ENCODE results near the gene UMODL1.
A peak's percentile ranks its signal among the peaks of the same experiment; 100 is the strongest.

UMODL1 gene

DNA sequence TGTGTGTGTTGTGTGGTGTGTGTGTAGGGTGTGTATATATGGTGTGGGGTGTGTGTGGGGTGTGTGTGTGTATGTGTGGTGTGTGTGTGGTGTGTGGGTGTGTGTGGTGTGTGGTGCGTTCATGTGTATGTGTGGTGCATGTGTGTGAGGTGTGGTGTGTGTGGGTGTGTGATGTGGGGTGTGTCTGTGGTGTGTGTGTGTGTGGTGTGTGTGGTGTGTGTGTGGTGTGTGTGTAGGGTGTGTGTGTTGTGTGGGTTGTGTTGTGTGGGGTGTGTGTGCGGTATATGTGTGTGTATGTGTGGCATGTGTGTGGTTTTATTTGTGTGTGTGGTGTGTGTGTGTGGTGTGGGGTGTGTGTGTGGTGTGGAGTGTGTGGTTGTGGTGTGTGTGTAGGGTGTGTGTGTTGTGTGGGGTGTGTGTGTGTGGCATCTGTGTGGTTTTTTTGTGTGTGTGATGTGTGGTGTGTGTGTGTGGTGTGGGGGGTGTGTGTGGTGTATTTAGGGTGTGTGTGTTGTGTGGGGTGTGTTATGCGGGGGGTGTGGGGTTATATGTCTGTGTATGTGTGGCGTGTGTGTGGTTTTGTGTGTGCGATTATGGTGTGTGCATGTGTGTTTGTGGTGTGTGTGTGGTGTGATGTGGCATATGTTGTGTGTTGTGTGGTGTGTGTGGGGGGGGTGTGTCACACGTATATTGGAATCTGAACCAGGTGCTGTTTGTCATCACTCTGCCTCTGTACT lies 43.9 kb upstream of the UMODL1 start:
- no peak for TF ChIP-seq EZH2 (IDR thresholded peaks at IDR 0.05; ENCODE audit: borderline replicate concordance, low read depth, low read length, severe bottlenecking)
- TF ChIP-seq, protein P1, sequence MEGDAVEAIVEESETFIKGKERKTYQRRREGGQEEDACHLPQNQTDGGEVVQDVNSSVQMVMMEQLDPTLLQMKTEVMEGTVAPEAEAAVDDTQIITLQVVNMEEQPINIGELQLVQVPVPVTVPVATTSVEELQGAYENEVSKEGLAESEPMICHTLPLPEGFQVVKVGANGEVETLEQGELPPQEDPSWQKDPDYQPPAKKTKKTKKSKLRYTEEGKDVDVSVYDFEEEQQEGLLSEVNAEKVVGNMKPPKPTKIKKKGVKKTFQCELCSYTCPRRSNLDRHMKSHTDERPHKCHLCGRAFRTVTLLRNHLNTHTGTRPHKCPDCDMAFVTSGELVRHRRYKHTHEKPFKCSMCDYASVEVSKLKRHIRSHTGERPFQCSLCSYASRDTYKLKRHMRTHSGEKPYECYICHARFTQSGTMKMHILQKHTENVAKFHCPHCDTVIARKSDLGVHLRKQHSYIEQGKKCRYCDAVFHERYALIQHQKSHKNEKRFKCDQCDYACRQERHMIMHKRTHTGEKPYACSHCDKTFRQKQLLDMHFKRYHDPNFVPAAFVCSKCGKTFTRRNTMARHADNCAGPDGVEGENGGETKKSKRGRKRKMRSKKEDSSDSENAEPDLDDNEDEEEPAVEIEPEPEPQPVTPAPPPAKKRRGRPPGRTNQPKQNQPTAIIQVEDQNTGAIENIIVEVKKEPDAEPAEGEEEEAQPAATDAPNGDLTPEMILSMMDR (IDR thresholded peaks at IDR 0.05; ENCODE audit: borderline replicate concordance, extremely low read depth, low read length, poor library complexity, severe bottlenecking), result no peak
- Histone ChIP-seq H3K27me3 (ENCODE audit: insufficient read depth, low read length, poor library complexity) (no peaks in the 10 kb centered on the region), H3K4me3 (ENCODE audit: low read depth in 1 of 2, low read length in 2 of 2) (no peak overlapping the region), H3K4me2 (ENCODE audit: insufficient read depth, low read length) (no peak overlapping the region), H3K9ac (ENCODE audit: low read depth, low read length) (no peak overlapping the region), H3K36me3 (ENCODE audit: insufficient read depth, low read length) (no peaks in the 10 kb centered on the region), H3K79me2 (ENCODE audit: insufficient read depth, low read length) (no peaks in the 10 kb centered on the region), H3K9me3 (ENCODE audit: insufficient read depth, low read length, severe bottlenecking) (no peaks in the 10 kb centered on the region), H4K20me1 (ENCODE audit: insufficient read depth, low read length) (no peaks in the 10 kb centered on the region; the same call in 1 of the 2 replicates), H2AFZ (ENCODE audit: low read depth, low read length) (no peak overlapping the region), H3K4me1 (ENCODE audit: insufficient read depth, low read length) (no peaks in the 10 kb centered on the region), H3K27ac (ENCODE audit: low read length) (no peak overlapping the region)
- DNase-seq (no peak), ATAC-seq (ENCODE audit: insufficient read depth, low read depth) (no peak; the same call in 2 of the 3 replicates)

DNA sequence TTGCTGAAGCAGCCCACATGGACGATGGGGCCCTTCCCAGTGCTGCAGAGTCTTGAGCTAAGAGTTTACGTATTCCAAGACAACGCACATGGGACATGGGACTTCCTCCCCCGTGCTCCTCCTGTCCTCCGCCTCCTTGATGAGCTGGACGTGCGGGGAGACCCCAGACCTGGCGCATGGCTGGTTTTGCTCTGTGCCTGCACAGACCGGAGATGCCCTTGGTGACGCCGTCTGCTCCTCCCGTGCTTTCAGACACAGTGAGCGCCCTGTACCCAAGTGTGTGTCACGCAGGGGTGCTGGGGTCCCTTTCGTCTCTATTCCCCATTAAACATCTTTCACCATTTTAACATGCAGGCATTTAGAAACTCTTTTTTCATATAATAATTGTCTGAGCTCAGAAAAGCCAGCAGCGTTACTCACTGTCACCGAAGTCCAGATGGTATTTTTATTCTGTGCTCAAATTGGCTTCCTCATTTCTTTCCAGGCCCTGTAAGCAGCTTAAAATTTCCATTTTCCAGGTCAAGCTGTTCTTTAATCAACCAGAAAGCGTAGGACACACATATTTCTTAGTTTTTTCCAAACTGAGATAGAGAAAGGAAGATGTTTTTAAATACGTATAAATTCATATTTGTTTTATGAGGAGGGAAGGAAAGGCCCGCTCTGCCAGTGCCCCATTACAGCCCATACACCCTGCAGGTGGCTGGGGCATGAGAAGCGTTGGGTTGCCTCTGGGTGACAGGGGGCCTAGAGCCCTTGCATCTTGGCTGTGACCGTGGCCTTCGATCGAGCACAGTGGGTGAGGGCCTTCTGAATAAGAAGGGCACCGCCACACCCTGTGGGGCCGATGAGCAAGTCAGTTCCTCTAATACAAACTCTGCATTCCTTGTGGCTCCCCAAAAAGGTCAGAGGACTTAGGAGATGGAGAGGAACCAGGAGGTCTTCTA lies 43.0 kb upstream of the UMODL1 start:
- H3K9me3 ChIP-seq (ENCODE audit: insufficient read depth, low read length, severe bottlenecking), result no peaks in the 10 kb centered on the region
- H3K4me3 ChIP-seq (ENCODE audit: low read depth in 1 of 2, low read length in 2 of 2), result no peak overlapping the region
- no peaks in the 10 kb centered on the region for H3K79me2 ChIP-seq (ENCODE audit: insufficient read depth, low read length)
- H3K9ac ChIP-seq (ENCODE audit: low read depth, low read length), result no peak overlapping the region
- no peaks in the 10 kb centered on the region for H3K36me3 ChIP-seq (ENCODE audit: insufficient read depth, low read length)
- H3K4me1 ChIP-seq (ENCODE audit: insufficient read depth, low read length), result no peaks in the 10 kb centered on the region
- H2AFZ ChIP-seq (ENCODE audit: low read depth, low read length), result no peak overlapping the region
- DNase-seq (no peak), ATAC-seq (ENCODE audit: insufficient read depth, low read depth) (peak; percentile 38; the same call in 2 of the 3 replicates)
- no peak overlapping the region for H3K27ac ChIP-seq (ENCODE audit: low read length)
- no peak overlapping the region for H3K4me2 ChIP-seq (ENCODE audit: insufficient read depth, low read length)
- no peaks in the 10 kb centered on the region; the same call in 1 of the 2 replicates for H4K20me1 ChIP-seq (ENCODE audit: insufficient read depth, low read length)
- no peaks in the 10 kb centered on the region for H3K27me3 ChIP-seq (ENCODE audit: insufficient read depth, low read length, poor library complexity)
- TF ChIP-seq, protein P1 (IDR thresholded peaks at IDR 0.05; ENCODE audit: borderline replicate concordance, extremely low read depth, low read length, poor library complexity, severe bottlenecking), result no peak
- TF ChIP-seq EZH2 (IDR thresholded peaks at IDR 0.05; ENCODE audit: borderline replicate concordance, low read depth, low read length, severe bottlenecking), result no peak

DNA sequence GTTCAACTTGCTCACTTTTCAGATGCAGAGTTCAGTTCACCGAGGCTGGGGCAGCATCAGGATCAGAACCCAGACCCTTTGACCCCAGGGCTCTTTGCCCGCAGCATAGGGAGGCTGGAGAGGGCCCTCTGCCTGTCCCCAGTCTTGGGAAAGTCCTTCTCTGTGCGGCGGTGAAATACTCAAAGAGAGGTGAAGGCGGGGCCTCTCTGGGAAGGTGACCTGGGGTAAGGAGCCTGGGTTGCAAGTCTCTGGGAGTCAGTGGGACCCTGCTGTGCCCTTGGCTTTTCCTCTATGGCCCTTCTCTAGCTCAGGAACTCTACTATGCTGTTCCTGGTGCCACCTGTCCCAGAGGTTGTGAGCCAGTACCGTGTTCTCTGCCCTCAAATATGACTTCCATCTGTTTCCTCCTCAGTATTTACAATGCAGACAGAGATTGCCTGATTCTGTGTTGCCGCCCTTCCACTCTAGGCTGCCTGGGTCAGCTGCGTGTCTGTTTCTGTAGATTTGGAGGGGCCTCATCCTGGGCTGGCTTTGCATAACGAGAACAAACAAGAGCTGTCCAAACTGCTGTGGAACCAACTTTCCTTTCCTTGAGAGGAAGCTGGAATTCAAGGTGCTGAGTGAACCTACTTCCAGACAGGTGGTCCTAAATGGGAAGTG lies 42.2 kb upstream of the UMODL1 start:
- no peak for TF ChIP-seq EZH2 (IDR thresholded peaks at IDR 0.05; ENCODE audit: borderline replicate concordance, low read depth, low read length, severe bottlenecking)
- TF ChIP-seq, protein P1 (IDR thresholded peaks at IDR 0.05; ENCODE audit: borderline replicate concordance, extremely low read depth, low read length, poor library complexity, severe bottlenecking), result no peak
- no peak for DNase-seq
- no peaks in the 10 kb centered on the region for H3K27me3 ChIP-seq (ENCODE audit: insufficient read depth, low read length, poor library complexity)
- H3K9me3 ChIP-seq (ENCODE audit: insufficient read depth, low read length, severe bottlenecking), result no peaks in the 10 kb centered on the region
- no peaks in the 10 kb centered on the region for H3K36me3 ChIP-seq (ENCODE audit: insufficient read depth, low read length)
- no peaks in the 10 kb centered on the region for H3K79me2 ChIP-seq (ENCODE audit: insufficient read depth, low read length)
- H3K4me3 ChIP-seq (ENCODE audit: low read depth in 1 of 2, low read length in 2 of 2), result no peak overlapping the region
- no peak overlapping the region for H3K9ac ChIP-seq (ENCODE audit: low read depth, low read length)
- ATAC-seq (ENCODE audit: insufficient read depth, low read depth), result no peak
- no peaks in the 10 kb centered on the region for H3K4me1 ChIP-seq (ENCODE audit: insufficient read depth, low read length)
- H2AFZ ChIP-seq (ENCODE audit: low read depth, low read length), result no peak overlapping the region
- H3K27ac ChIP-seq (ENCODE audit: low read length), result no peak overlapping the region
- no peak overlapping the region for H3K4me2 ChIP-seq (ENCODE audit: insufficient read depth, low read length)
- H4K20me1 ChIP-seq (ENCODE audit: insufficient read depth, low read length), result no peaks in the 10 kb centered on the region; the same call in 1 of the 2 replicates
